ENCODE results near the gene FAM131C.
A peak's percentile ranks its signal among the peaks of the same experiment; 100 is the strongest.
"Not testable (repeated sequence)": the region's sequence is repeated elsewhere in the genome, so short reads cannot be mapped to it uniquely, and the experiment has no call there.

The FAM131C gene

GRCh38 chr1:16057314-16057915 is 16.0 kb downstream of the FAM131C start:
- not testable (repeated sequence) for DNase-seq

- DNase-seq: not testable (repeated sequence)
Observed at GRCh38 chr1:16056521-16056912, 16.9 kb downstream of the FAM131C start.

GRCh38 chr1:16055613-16056520 is 17.6 kb downstream of the FAM131C start:
- peak; percentile 85 for DNase-seq

GRCh38 chr1:16054598-16055540 is 18.6 kb downstream of the FAM131C start:
- DNase-seq: no peak

- no peak for DNase-seq
Observed at GRCh38 chr1:16053781-16054502, 19.5 kb downstream of the FAM131C start.

- not testable (repeated sequence) for DNase-seq
Observed at GRCh38 chr1:16051949-16052348, 21.5 kb downstream of the FAM131C start.

GRCh38 chr1:16051039-16051438 is 22.4 kb downstream of the FAM131C start:
- no peak for DNase-seq

GRCh38 chr1:16050328-16050727 is 23.1 kb downstream of the FAM131C start:
- DNase-seq: no peak

- no peak for DNase-seq
Observed at GRCh38 chr1:16048573-16049189, 24.8 kb downstream of the FAM131C start.

GRCh38 chr1:16047791-16048475 is 25.5 kb downstream of the FAM131C start:
- DNase-seq: no peak

- no peak for DNase-seq
Observed at GRCh38 chr1:16046842-16047241, 26.6 kb downstream of the FAM131C start.

- no peak for DNase-seq
Observed at GRCh38 chr1:16043950-16044349, 29.5 kb downstream of the FAM131C start.

GRCh38 chr1:16043521-16043920 is 29.9 kb downstream of the FAM131C start, which contains the start of gene CLCNKB:
CLCNKB (plus strand) TSS chr1:16043782; CDS start chr1:16044493, 711 bp downstream.
- DNase-seq: no peak

GRCh38 chr1:16042654-16043053 is 30.8 kb downstream of the FAM131C start:
- not testable (repeated sequence) for DNase-seq

- no peak for DNase-seq
Observed at GRCh38 chr1:16042096-16042495, 31.4 kb downstream of the FAM131C start.

GRCh38 chr1:16041200-16041599 is 32.3 kb downstream of the FAM131C start:
- DNase-seq: no peak

GRCh38 chr1:16039871-16040270 is 33.6 kb downstream of the FAM131C start:
- DNase-seq: not testable (repeated sequence)

GRCh38 chr1:16038620-16038912 is 34.9 kb downstream of the FAM131C start:
- no peak for DNase-seq

GRCh38 chr1:16036461-16036860 is 37.0 kb downstream of the FAM131C start:
- DNase-seq: not testable (repeated sequence)

- not testable (repeated sequence) for DNase-seq
Observed at GRCh38 chr1:16033103-16033632, 40.3 kb downstream of the FAM131C start.
